ENCODE data around the gene ZBED5.
"Not testable (repeated sequence)": the region's sequence is repeated elsewhere in the genome, so short reads cannot be mapped to it uniquely, and the experiment has no call there.

The ZBED5 gene

DNA sequence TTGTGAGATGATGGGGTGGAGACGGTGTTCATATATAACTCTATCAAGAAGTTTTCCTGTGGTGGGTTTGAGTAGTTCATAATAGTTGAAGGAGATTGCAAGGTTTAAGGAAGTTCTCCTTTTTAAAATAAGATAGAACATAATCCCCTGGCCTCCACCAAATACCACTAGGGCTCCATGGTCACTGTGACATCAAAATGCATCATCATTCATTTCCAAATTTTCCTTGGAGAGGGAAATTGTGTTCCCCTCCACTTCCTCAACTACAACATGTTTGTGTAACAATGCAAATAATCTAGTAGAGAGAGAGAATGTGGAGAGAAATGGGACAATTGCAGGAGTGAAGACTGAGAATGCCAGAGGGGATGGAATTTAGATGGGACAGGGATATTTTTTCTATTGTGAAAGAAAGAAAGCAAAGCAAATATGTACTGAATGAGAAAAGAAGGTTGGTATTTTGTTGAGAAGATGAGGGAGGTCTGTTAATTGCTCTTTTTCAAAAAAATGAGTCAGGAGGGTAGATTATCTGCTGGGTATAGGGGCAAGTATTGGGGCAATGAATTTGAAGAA lies 33.4 kb upstream of the ZBED5 start:
- TF ChIP-seq, protein P1, sequence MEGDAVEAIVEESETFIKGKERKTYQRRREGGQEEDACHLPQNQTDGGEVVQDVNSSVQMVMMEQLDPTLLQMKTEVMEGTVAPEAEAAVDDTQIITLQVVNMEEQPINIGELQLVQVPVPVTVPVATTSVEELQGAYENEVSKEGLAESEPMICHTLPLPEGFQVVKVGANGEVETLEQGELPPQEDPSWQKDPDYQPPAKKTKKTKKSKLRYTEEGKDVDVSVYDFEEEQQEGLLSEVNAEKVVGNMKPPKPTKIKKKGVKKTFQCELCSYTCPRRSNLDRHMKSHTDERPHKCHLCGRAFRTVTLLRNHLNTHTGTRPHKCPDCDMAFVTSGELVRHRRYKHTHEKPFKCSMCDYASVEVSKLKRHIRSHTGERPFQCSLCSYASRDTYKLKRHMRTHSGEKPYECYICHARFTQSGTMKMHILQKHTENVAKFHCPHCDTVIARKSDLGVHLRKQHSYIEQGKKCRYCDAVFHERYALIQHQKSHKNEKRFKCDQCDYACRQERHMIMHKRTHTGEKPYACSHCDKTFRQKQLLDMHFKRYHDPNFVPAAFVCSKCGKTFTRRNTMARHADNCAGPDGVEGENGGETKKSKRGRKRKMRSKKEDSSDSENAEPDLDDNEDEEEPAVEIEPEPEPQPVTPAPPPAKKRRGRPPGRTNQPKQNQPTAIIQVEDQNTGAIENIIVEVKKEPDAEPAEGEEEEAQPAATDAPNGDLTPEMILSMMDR (IDR thresholded peaks at IDR 0.05; ENCODE audit: low read depth, low read length, missing control alignments): no peak
- no peak overlapping the region for H3K4me3 ChIP-seq (replicated peaks; ENCODE audit: low read depth, low read length)
- DNase-seq (ENCODE audit: extremely low read depth, low read depth): no peak

DNA sequence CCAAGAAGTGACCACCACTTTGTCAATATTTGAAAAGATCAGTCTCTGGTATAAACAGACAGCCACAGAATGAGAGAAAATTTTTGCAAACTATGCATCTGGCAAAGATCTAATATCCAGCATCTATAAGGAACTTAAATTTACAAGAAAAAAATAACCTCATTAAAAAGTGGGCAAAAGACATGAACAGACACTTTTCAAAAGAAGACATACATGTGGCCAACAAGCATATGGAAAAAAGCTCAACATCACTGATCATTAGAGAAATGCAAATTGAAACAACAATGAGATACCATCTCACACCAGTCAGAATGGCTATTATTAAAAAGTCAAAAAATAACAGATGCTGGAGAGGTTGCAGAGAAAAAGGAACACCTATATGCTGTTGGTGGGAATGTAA lies 32.2 kb upstream of the ZBED5 start:
- DNase-seq (ENCODE audit: extremely low read depth, low read depth): not testable (repeated sequence)

DNA sequence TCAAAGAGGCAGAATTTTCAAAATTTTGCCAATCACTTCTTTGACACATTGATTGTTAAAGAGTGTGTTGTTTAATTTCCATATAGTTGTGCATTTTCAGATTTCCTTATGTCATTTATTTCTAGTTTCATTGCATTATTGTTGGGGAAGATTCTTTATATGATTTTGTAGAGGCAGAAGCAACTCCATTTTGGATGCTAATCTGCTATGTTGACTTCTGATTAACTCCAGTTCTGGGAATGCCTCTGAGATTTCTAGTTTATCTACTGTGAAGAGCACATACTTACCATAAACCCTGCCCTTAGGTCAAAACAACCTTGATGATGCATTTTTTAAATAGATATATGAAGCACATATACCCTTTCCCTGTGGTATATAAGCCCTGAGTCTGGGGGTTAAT lies 29.5 kb upstream of the ZBED5 start:
- no peak overlapping the region for H3K4me3 ChIP-seq (replicated peaks; ENCODE audit: low read depth, low read length)
- DNase-seq (ENCODE audit: extremely low read depth, low read depth): no peak
- TF ChIP-seq, protein P1 (IDR thresholded peaks at IDR 0.05; ENCODE audit: low read depth, low read length, missing control alignments): no peak

More for the DNA sequence above, 32.2 kb upstream of the ZBED5 start:
- H3K4me3 ChIP-seq (replicated peaks; ENCODE audit: low read depth, low read length): not testable (repeated sequence)

DNA sequence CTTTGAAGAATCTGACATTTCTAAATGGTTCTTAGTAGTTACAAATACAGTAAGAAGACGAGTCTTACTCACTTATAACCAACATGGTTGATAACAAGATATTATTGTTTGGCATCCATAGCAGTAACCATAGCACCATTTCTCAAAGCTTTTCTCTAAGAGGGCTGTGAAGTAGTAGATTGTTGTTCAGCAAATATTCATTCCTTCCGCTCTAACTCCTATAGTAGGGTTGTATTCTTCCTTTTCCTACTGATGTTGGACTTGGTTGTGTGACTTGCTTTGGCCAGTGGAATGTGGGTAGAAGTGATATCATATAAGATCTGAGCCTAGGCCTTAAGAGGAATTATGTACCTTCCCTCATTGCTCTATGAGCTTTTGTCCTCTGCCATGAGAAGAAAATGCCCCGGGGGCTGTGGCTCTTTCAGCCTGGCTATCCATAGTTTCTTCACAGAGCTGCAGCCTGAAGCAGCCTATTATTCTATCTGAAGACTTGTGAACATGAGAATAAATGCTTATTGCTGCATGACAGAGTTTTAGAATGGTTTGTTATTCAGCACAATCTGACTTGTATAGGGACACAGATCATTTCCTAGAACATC lies 28.9 kb upstream of the ZBED5 start:
- H3K4me3 ChIP-seq (replicated peaks; ENCODE audit: low read depth, low read length): no peak overlapping the region
- no peak for DNase-seq (ENCODE audit: extremely low read depth, low read depth)
- TF ChIP-seq, protein P1 (IDR thresholded peaks at IDR 0.05; ENCODE audit: low read depth, low read length, missing control alignments): no peak

DNA sequence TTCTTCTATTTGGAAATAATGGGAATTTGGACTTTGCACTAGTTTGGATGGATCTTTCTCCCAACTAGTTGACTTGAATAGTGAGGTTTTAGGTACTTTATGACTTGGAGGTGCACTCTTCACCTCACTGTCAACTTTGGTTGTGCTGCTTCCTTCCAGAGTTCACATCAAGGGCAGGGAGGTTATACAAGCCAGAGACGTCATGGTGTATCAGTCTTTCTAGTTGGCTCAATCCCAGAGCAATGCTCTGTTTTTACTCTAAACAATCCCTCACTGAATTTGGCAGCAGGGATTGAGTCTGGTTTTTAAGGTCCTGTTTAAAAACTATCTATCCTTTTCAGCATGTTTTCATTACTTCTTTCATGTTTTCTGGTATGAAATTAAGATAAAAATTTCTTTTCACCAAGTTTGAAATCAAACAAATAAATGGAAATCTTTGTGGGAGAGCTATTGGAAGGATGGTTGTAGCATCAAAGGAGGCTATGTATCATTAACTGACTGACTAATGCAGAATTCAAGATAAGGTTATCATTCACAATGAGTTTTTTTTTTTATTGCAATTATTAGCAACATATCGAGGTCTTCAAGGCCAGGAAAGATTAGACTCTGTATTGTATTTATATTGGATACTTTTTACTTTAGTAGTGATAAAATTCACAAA lies 28.0 kb upstream of the ZBED5 start:
- TF ChIP-seq, protein P1 (IDR thresholded peaks at IDR 0.05; ENCODE audit: low read depth, low read length, missing control alignments): no peak
- DNase-seq (ENCODE audit: extremely low read depth, low read depth): no peak
- no peak overlapping the region for H3K4me3 ChIP-seq (replicated peaks; ENCODE audit: low read depth, low read length)

DNA sequence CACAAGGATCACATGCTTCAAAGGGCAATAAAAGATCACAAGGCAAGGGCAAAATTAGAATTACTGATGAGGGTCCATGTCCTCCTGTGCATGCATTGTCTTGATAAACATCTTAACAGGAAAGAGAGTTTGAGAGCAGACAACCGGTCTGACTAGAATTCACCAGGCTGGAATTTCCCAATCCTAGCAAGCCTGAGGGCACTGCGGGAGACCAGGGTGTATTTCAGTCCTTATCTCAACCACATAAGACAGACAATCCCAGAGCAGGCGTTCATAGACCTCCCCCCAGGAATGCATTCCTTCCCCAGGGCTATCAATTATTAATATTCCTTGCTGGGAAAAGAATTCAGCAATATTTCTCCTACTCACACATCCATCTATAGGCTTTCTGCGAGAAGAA lies 26.4 kb upstream of the ZBED5 start:
- DNase-seq (ENCODE audit: extremely low read depth, low read depth); H3K4me3 ChIP-seq (replicated peaks; ENCODE audit: low read depth, low read length): not testable (repeated sequence)

DNA sequence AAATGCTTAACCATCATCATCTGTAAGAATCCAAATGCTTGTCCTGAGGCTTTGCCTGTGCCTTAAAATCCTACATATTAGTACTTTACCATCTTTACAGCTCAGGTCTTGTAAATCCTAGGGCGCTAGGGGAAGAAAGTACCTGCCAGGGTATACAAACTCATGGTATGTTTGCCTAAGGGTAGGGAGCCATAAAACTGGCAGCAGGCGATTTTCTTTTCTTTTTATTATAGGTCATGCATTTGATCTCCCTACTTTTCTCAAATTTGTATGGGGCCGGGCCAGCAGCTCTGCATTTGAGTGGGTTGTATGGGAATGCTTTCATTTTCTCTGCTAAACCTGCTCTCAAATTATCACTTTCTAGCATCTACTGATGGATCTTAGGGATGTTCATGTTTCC lies 24.0 kb upstream of the ZBED5 start:
- no peak for DNase-seq (ENCODE audit: extremely low read depth, low read depth)
- H3K4me3 ChIP-seq (replicated peaks; ENCODE audit: low read depth, low read length): no peak overlapping the region
- TF ChIP-seq, protein P1 (IDR thresholded peaks at IDR 0.05; ENCODE audit: low read depth, low read length, missing control alignments): no peak

Data from HFF-Myc (cell line).